Mononuclear cell (primary cell): ENCODE results near the gene PRKCI. TPM values are rescaled to one million over a fixed set of nuclear protein-coding genes. Genes with fewer than 3 reads are reported as not detected.
"Not testable (repeated sequence)": the region's sequence is repeated elsewhere in the genome, so short reads cannot be mapped to it uniquely, and the experiment has no call there.

Experiments
- H3K27me3 ChIP-seq: 2 replicates; pipeline ENCODE4 v1.6.0; 2011; ENCODE audit warnings: low read length, control low read depth; ENCODE audit not compliant: insufficient read depth
- H3K4me1 ChIP-seq: 2 replicates; pipeline ENCODE4 v1.5.1; 2011; ENCODE audit warnings: mild to moderate bottlenecking, low read length, control low read depth; ENCODE audit not compliant: insufficient read depth
- H3K4me3 ChIP-seq: 2 replicates; pipeline ENCODE4 v1.5.1; 2011; ENCODE audit warnings: mild to moderate bottlenecking, low read length, moderate library complexity
- H3K9me3 ChIP-seq: 2 replicates; pipeline ENCODE4 v1.5.1; 2011; ENCODE audit warnings: low read depth, mild to moderate bottlenecking, control low read depth, low read length
- total RNA-seq: library from RNA; depleted of rRNA; stranded (reverse); fragments of >200 nt; gene quantifications from one replicate; pipeline ENCODE4 v1.2.3, GENCODE V29; 2012

Gene PRKCI
- total RNA-seq, 1 donor = 20.0 TPM

GRCh38 chr3:170337420-170337819 is 115.2 kb downstream of the PRKCI start:
- H3K4me3 ChIP-seq = no peak overlapping the region
- H3K4me1 ChIP-seq = no peaks in the 10 kb centered on the region
- H3K27me3 ChIP-seq = no peaks in the 10 kb centered on the region
- no peaks in the 10 kb centered on the region for H3K9me3 ChIP-seq

- H3K27me3 ChIP-seq = no peaks in the 10 kb centered on the region
- no peaks in the 10 kb centered on the region for H3K9me3 ChIP-seq
- no peak overlapping the region for H3K4me3 ChIP-seq
- H3K4me1 ChIP-seq = no peaks in the 10 kb centered on the region
Measured at GRCh38 chr3:170338690-170339340, 116.6 kb downstream of the PRKCI start.

- H3K9me3 ChIP-seq, H3K27me3 ChIP-seq, H3K4me1 ChIP-seq, H3K4me3 ChIP-seq: not testable (repeated sequence)
Measured at GRCh38 chr3:170342273-170342672, 120.0 kb downstream of the PRKCI start.

GRCh38 chr3:170343859-170344258 is 121.6 kb downstream of the PRKCI start:
- not testable (repeated sequence) for H3K27me3 ChIP-seq, H3K9me3 ChIP-seq, H3K4me3 ChIP-seq, H3K4me1 ChIP-seq

GRCh38 chr3:170344971-170345370 is 122.7 kb downstream of the PRKCI start:
- H3K4me3 ChIP-seq = no peak overlapping the region
- no peaks in the 10 kb centered on the region for H3K27me3 ChIP-seq
- H3K9me3 ChIP-seq = no peaks in the 10 kb centered on the region
- H3K4me1 ChIP-seq = peaks cover 14% of the 10 kb centered on the region

- no peaks in the 10 kb centered on the region for H3K27me3 ChIP-seq
- peaks cover 24% of the 10 kb centered on the region for H3K4me1 ChIP-seq
- H3K9me3 ChIP-seq = no peaks in the 10 kb centered on the region
- no peak overlapping the region for H3K4me3 ChIP-seq
Measured at GRCh38 chr3:170346481-170347392, 124.5 kb downstream of the PRKCI start.

GRCh38 chr3:170350515-170351413 is 128.5 kb downstream of the PRKCI start:
- Histone ChIP-seq H3K4me1 (peaks cover 42% of the 10 kb centered on the region), H3K27me3 (no peaks in the 10 kb centered on the region), H3K9me3 (no peaks in the 10 kb centered on the region), H3K4me3 (no peak overlapping the region)

- Histone ChIP-seq H3K27me3 (no peaks in the 10 kb centered on the region), H3K4me3 (no peak overlapping the region), H3K4me1 (peaks cover 50% of the 10 kb centered on the region), H3K9me3 (no peaks in the 10 kb centered on the region)
Measured at GRCh38 chr3:170352936-170353335, 130.7 kb downstream of the PRKCI start.

GRCh38 chr3:170353485-170353884 is 131.3 kb downstream of the PRKCI start:
- Histone ChIP-seq H3K4me3 (no peak overlapping the region), H3K4me1 (peaks cover 54% of the 10 kb centered on the region), H3K27me3 (no peaks in the 10 kb centered on the region), H3K9me3 (no peaks in the 10 kb centered on the region)

- H3K27me3 ChIP-seq = no peaks in the 10 kb centered on the region
- H3K4me3 ChIP-seq = no peak overlapping the region
- H3K4me1 ChIP-seq = peaks cover 57% of the 10 kb centered on the region
- no peaks in the 10 kb centered on the region for H3K9me3 ChIP-seq
Measured at GRCh38 chr3:170354760-170355159, 132.5 kb downstream of the PRKCI start.

Other genes starting within 250 kb of the PRKCI start
- gene GPR160, start 184.4 kb upstream of the PRKCI start, total RNA-seq = 19.9 TPM
- 152 TPM for gene PHC3, start 40.7 kb upstream of the PRKCI start, total RNA-seq
- gene SKIL, start 135.3 kb downstream of the PRKCI start, total RNA-seq = 107 TPM
- 0.21 TPM for gene CLDN11, start 196.4 kb downstream of the PRKCI start, total RNA-seq